SKM-1 treated with dmso at 0.1 percent for 144 hours (cell line): Measurements from ENCODE around the gene RAP2A.

ENCODE experiments used
- DNase-seq: peaks from one replicate; lab custom pipeline; 2025; ENCODE audit not compliant: unreplicated experiment; lab: John Stamatoyannopoulos, UW

Gene RAP2A

GRCh38 chr13:97446448-97446847 is 12.5 kb downstream of the RAP2A start:
- DNase-seq: no peak

GRCh38 chr13:97448503-97449251 is 14.7 kb downstream of the RAP2A start:
- DNase-seq: no peak

GRCh38 chr13:97454699-97455098 is 20.7 kb downstream of the RAP2A start:
- no peak for DNase-seq

- no peak for DNase-seq
Measured at GRCh38 chr13:97456047-97456446, 22.1 kb downstream of the RAP2A start.

GRCh38 chr13:97459215-97459777 is 25.3 kb downstream of the RAP2A start:
- no peak for DNase-seq

GRCh38 chr13:97460004-97460775 is 26.2 kb downstream of the RAP2A start:
- no peak for DNase-seq

GRCh38 chr13:97460853-97461252 is 26.9 kb downstream of the RAP2A start:
- no peak for DNase-seq

- DNase-seq: no peak
Measured at GRCh38 chr13:97464561-97464960, 30.6 kb downstream of the RAP2A start.

GRCh38 chr13:97466722-97467121 is 32.8 kb downstream of the RAP2A start:
- no peak for DNase-seq

GRCh38 chr13:97468331-97468730 is 34.4 kb downstream of the RAP2A start:
- DNase-seq: no peak

- no peak for DNase-seq
Measured at GRCh38 chr13:97471711-97472110, 37.7 kb downstream of the RAP2A start.

- no peak for DNase-seq
Measured at GRCh38 chr13:97474349-97474980, 40.5 kb downstream of the RAP2A start.

- no peak for DNase-seq
Measured at GRCh38 chr13:97475011-97475410, 41.0 kb downstream of the RAP2A start.

- no peak for DNase-seq
Measured at GRCh38 chr13:97477844-97478243, 43.9 kb downstream of the RAP2A start.

- DNase-seq: no peak
Measured at GRCh38 chr13:97478247-97478646, 44.3 kb downstream of the RAP2A start.

GRCh38 chr13:97483465-97483864 is 49.5 kb downstream of the RAP2A start:
- DNase-seq: no peak

GRCh38 chr13:97484301-97484700 is 50.3 kb downstream of the RAP2A start:
- DNase-seq: no peak

GRCh38 chr13:97485320-97485719 is 51.4 kb downstream of the RAP2A start:
- no peak for DNase-seq

GRCh38 chr13:97490702-97491307 is 56.8 kb downstream of the RAP2A start:
- DNase-seq: no peak

GRCh38 chr13:97491452-97491851 is 57.5 kb downstream of the RAP2A start:
- no peak for DNase-seq

- DNase-seq: no peak
Measured at GRCh38 chr13:97492257-97492656, 58.3 kb downstream of the RAP2A start.
